ENCODE results near the gene FMN1. TPM values are rescaled to one million over a fixed set of nuclear protein-coding genes. Genes with fewer than 3 reads are reported as not detected.

FMN1 gene
- total RNA-seq, 2 donors from 2014 or later = 0.60 to 1.1 TPM

- no peaks in the 10 kb centered on the region for H3K36me3 Mint-ChIP-seq (ENCODE audit: low read depth)
- H3K4me3 ChIP-seq (ENCODE audit: low read length) = no peak overlapping the region
- no peaks in the 10 kb centered on the region for H3K9me3 ChIP-seq (ENCODE audit: control insufficient read depth, low read length)
- no peaks in the 10 kb centered on the region for H3K9me3 Mint-ChIP-seq
- no peaks in the 10 kb centered on the region for H3K4me1 ChIP-seq (ENCODE audit: control insufficient read depth, insufficient read depth, low read length)
- 92 to 97% methylated on average over 3 to 4 of the region's 4 CpGs for WGBS, 2 experiments (ENCODE audit: insufficient coverage in 1 of 2, insufficient read length in 1 of 2)
- H3K27ac Mint-ChIP-seq = no peak overlapping the region
- no peaks in the 10 kb centered on the region for H3K27me3 ChIP-seq (ENCODE audit: control insufficient read depth, insufficient read depth, low read length, poor library complexity, severe bottlenecking)
- H3K4me3 Mint-ChIP-seq = no peak overlapping the region
- TF ChIP-seq CTCF (conservative IDR thresholded peaks at IDR 0.05) = no peak
- no peak for DNase-seq
- peaks cover 20% of the 10 kb centered on the region for H3K4me1 Mint-ChIP-seq
- no peak overlapping the region for H3K27ac ChIP-seq (ENCODE audit: low read depth, low read length)
- H3K27me3 Mint-ChIP-seq (ENCODE audit: insufficient read depth) = no peaks in the 10 kb centered on the region
- no peak overlapping the region for H3K9ac ChIP-seq (ENCODE audit: extremely low read depth, low read length, poor library complexity, severe bottlenecking)
- no peaks in the 10 kb centered on the region for H3K36me3 ChIP-seq (ENCODE audit: control insufficient read depth, insufficient read depth, low read length)
Measured at GRCh38 chr15:32957219-32957618, 237.3 kb downstream of the FMN1 start.

- no peaks in the 10 kb centered on the region for H3K27me3 ChIP-seq (ENCODE audit: control insufficient read depth, insufficient read depth, low read length, poor library complexity, severe bottlenecking)
- no peaks in the 10 kb centered on the region for H3K4me1 ChIP-seq (ENCODE audit: control insufficient read depth, insufficient read depth, low read length)
- no peak overlapping the region for H3K4me3 ChIP-seq (ENCODE audit: low read length)
- H3K9ac ChIP-seq (ENCODE audit: extremely low read depth, low read length, poor library complexity, severe bottlenecking) = no peak overlapping the region
- no peaks in the 10 kb centered on the region for H3K27me3 Mint-ChIP-seq (ENCODE audit: insufficient read depth)
- no peaks in the 10 kb centered on the region for H3K36me3 ChIP-seq (ENCODE audit: control insufficient read depth, insufficient read depth, low read length)
- H3K9me3 ChIP-seq (ENCODE audit: control insufficient read depth, low read length) = no peaks in the 10 kb centered on the region
- TF ChIP-seq CTCF (conservative IDR thresholded peaks at IDR 0.05) = no peak
- H3K27ac ChIP-seq (ENCODE audit: low read depth, low read length) = no peak overlapping the region
- H3K9me3 Mint-ChIP-seq = no peaks in the 10 kb centered on the region
- H3K4me1 Mint-ChIP-seq = peaks cover 20% of the 10 kb centered on the region
- 100% methylated on average over 1 of the region's 2 CpGs; no CpG with 5 or more reads in 1 of the 2 experiments for WGBS, 2 experiments (ENCODE audit: insufficient coverage in 1 of 2, insufficient read length in 1 of 2)
- no peak overlapping the region for H3K4me3 Mint-ChIP-seq
- DNase-seq = no peak
- no peak overlapping the region for H3K27ac Mint-ChIP-seq
- no peaks in the 10 kb centered on the region for H3K36me3 Mint-ChIP-seq (ENCODE audit: low read depth)
Measured at GRCh38 chr15:32956711-32957110, 237.8 kb downstream of the FMN1 start.

GRCh38 chr15:32956006-32956405, 238.5 kb downstream of the FMN1 start:
- H3K36me3 Mint-ChIP-seq (ENCODE audit: low read depth) = no peaks in the 10 kb centered on the region
- DNase-seq = peak; percentile 74

More at GRCh38 chr15:32956006-32956405, 238.5 kb downstream of the FMN1 start:
- H3K4me3 Mint-ChIP-seq = no peak overlapping the region
- 88 to 93% methylated on average over 1 of the region's 1 CpG for WGBS, 2 experiments (ENCODE audit: insufficient coverage in 1 of 2, insufficient read length in 1 of 2)
- H3K27me3 Mint-ChIP-seq (ENCODE audit: insufficient read depth) = no peaks in the 10 kb centered on the region
- H3K27ac Mint-ChIP-seq = no peak overlapping the region
- no peak overlapping the region for H3K27ac ChIP-seq (ENCODE audit: low read depth, low read length)
- no peak overlapping the region for H3K9ac ChIP-seq (ENCODE audit: extremely low read depth, low read length, poor library complexity, severe bottlenecking)
- H3K9me3 ChIP-seq (ENCODE audit: control insufficient read depth, low read length) = no peaks in the 10 kb centered on the region
- no peak overlapping the region for H3K4me3 ChIP-seq (ENCODE audit: low read length)
- H3K4me1 Mint-ChIP-seq = peaks cover 20% of the 10 kb centered on the region
- H3K27me3 ChIP-seq (ENCODE audit: control insufficient read depth, insufficient read depth, low read length, poor library complexity, severe bottlenecking) = no peaks in the 10 kb centered on the region
- TF ChIP-seq CTCF (conservative IDR thresholded peaks at IDR 0.05) = peak; percentile 84
- H3K36me3 ChIP-seq (ENCODE audit: control insufficient read depth, insufficient read depth, low read length) = no peaks in the 10 kb centered on the region
- H3K4me1 ChIP-seq (ENCODE audit: control insufficient read depth, insufficient read depth, low read length) = no peaks in the 10 kb centered on the region
- no peaks in the 10 kb centered on the region for H3K9me3 Mint-ChIP-seq

Data from endodermal cell (in vitro differentiated cells).